Measurements from ENCODE around the gene MBD3.
"Not testable (repeated sequence)": the region's sequence is repeated elsewhere in the genome, so short reads cannot be mapped to it uniquely, and the experiment has no call there.

The MBD3 gene

DNA sequence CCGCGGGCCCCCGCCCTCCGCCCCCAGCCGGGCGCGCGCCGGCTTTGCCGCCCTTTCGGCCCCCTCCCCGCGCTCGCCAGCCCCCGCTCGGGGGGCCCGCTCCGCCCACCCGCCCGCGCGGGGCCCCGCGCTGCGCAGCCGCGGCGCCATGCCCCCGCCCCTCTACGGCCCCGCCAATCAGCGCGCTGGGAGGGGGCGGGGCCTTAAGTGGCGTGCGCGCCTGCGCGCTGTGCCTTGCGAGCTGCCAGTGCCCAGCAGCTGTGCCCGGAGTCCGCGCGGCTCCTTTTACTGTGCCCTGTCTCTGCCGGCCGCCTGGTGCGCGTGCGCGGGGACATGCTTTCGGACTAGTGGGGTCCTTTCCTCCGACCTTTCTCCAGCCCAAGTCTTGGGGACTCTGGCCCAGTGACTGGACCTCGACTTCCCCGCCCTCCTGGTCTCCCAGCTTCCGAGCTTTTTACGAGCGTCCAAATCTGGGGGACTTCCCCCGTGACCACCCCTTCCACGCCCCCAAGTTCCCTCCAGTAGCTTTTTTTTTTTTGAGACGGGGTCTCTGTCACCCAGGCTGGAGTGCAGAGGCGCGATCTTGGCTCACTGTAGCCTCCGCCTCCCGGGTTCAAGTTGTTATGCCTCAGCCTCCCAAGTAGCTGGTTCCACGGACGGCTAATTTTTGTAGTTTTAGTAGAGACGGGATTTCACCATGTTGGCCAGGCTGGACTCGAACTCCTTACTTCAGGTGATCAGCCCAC is at the start of gene MBD3:
TSS of gene MBD3 (minus strand) at position 111 of the 746 bp plus-strand sequence. CDS start 234 bp downstream, outside the sequence.
- DNase-seq (ENCODE audit: low spot score): peak; percentile 94

- DNase-seq (ENCODE audit: low spot score): not testable (repeated sequence)
Observed at GRCh38 chr19:1640893-1641448, 48.3 kb upstream of the MBD3 start.

DNA sequence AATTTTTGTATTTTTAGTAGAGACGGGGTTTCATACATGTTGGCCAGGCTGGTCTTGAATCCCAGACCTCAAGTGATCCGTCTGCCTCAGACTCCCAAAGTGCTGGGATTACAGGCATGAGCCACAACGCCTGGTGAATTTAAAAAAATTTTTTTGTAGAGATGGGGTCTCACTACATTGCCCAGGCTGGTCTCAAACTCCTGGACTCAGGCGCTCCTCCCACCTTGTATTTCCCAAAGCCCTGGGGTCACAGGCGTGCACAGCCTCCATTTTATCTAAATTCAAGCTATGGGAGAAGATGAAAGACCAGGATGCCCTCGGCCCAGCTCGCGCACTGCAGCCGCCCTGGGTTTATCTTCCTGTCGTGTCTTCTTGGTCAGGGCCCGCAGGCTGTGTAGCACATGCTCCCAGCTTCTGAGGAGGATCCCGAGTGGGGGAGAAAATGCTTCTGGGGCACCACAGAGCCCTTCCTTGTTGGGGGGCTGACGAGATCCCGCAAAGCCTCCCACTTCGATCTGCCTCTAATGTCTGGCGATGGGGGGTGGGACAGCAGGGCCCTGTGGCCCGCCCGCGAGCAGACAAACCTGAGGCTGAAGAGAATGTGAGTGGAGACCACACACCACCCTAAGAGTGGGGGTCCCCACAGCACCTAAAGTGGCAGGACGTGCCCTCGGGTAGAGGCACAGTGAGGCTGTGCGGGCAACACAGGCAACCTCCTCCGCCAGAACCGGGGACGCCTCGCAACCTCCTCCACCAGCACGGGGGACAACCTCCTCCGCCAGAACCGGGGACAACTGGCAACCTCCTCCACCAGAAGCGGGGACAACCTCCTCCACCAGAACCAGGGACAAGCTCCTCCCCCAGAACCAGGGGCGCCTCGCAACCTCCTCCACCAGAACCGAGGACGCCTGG is 43.9 kb upstream of the MBD3 start:
- DNase-seq (ENCODE audit: low spot score): no peak

DNA sequence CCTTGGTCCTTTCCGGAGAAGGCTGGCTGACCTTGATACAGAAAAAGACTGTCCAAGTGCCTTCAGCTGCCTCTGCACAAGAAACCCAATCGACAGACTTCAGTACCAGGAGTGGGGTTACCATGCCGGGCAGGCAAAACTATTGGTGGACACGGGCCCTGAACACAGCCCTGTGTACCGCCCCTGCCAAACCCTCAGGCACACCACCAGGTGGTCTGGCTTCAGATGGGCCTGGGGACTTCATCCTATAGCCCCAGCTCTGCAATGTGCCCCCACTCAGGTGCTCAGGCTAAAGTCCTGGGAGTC is 42.2 kb upstream of the MBD3 start:
- no peak for DNase-seq (ENCODE audit: low spot score)

- DNase-seq (ENCODE audit: low spot score): no peak
Observed at GRCh38 chr19:1634242-1634937, 41.7 kb upstream of the MBD3 start.

DNA sequence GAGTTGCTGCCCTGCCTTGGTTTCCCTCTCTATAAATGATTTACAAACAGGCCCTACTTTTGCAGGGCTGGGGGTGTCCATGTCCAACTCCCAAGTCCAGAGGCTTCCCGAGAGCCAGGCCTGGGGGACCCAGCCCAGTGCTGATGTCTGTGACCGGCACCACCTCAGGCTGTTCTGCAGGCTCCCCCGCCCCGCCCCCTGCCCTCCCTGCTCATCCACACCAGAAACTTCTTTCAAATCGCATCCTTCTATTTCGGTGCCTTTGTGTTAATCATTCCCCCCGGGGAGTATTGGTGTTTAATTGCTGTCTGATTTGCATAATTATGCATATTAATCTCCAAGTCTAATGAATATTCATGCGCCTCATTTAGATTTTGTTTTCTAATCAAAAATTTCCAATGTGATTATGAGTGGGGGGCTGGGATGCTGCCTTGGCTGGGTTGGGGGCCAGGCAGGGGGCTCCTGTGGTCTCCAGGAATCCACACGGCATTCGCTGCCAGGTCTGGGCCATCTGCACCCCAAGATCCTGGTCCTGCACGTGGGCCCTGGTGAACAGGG is 40.7 kb upstream of the MBD3 start:
- DNase-seq (ENCODE audit: low spot score): no peak

DNA sequence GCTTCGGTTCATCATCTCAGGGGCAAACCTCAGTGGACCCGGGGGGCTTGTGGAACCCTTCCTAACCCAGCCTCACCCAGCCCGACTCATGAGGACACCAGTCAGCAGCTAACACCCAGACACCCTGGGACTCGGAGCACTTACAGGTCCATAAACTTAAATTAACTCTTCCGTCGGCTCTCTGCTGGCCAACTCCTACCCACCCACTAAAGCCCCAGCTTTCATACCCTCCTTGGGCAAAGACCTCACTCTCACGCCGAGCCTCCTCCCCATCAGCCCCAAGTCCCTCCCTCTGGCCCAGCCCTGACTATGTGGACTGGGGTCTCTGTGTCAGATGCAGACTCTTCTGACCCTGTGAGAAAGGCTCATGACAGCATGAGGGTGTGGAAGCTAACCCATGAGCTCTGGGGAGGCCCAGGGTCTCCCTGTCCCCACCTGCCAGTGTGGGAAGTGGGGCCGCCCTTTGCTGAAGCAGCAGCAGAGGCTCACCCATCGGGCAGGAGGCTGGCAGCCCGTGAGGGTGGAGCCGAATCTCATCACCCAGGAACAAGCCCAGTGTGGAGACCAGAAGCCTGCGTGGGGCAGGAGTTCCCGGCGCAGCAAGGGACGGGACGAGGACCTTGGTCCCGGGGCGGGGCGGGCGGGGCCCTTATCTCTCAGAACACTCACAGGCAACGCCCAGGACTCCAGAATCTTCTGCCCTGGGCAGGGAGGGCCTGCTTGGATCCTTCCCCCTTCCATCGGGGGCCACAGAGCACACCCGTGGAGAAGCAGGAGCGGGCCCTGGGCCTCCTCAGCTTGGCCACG is 40.0 kb upstream of the MBD3 start:
- DNase-seq (ENCODE audit: low spot score): no peak

GRCh38 chr19:1631557-1632100 is 39.0 kb upstream of the MBD3 start:
- no peak for DNase-seq (ENCODE audit: low spot score)

- DNase-seq (ENCODE audit: low spot score): no peak
Observed at GRCh38 chr19:1630811-1631210, 38.1 kb upstream of the MBD3 start.

DNA sequence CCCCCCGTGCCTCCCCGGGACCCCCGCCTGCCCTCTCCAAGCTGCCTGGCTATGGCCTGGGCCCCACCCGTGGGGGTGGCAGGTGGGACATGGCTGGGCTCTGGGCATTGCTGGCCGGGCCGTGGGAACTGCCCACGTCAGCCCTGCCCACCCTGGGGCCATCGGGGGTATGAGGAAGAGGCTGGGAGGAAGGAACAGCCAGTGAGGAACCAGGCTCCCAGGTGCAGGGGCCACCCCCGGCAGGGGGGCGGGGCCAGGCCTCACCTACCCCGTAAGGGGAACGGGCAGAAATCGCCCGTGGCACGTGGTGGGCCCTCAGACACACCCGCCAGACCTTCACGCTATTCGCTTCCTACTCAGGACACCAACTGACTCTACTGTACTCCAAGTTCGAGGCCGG is 37.3 kb upstream of the MBD3 start:
- DNase-seq (ENCODE audit: low spot score): no peak

- no peak for DNase-seq (ENCODE audit: low spot score)
Observed at GRCh38 chr19:1629256-1629808, 36.7 kb upstream of the MBD3 start.

GRCh38 chr19:1627194-1627593 is 34.5 kb upstream of the MBD3 start:
- DNase-seq (ENCODE audit: low spot score): no peak

DNA sequence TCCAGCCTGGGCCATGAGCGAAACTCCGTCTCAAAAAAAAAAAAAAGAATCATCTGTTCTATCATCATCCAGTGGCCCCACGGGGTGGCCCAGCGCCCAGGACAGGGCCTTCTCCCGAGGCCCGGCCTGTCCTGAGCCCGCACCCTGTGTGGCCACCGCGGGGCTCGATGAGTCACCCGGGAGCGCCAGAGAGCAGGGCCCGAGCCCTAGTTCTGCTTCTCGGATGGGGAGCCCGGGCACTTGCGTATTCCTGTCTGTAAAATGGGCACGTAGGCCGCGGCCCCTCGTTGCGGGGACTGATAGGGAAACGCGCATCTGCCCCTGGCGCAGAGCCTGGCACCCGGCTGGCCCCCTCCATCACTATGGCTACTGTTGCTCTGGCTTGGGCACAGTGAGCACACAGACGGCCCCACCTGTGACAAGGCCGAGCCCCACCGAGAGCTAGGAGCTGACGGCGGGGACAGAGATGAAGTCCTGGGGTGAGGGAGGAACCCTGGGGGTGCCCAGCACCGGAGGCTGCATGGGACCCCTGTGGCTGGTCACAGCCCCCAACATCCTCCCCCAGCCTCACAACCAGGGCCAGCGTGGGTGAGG is 33.8 kb upstream of the MBD3 start:
- DNase-seq (ENCODE audit: low spot score): no peak

- DNase-seq (ENCODE audit: low spot score): no peak
Observed at GRCh38 chr19:1624458-1624857, 31.8 kb upstream of the MBD3 start.

- no peak for DNase-seq (ENCODE audit: low spot score)
Observed at GRCh38 chr19:1622541-1622940, 29.9 kb upstream of the MBD3 start.

- no peak for DNase-seq (ENCODE audit: low spot score)
Observed at GRCh38 chr19:1622007-1622406, 29.3 kb upstream of the MBD3 start.

GRCh38 chr19:1621574-1621973 is 28.9 kb upstream of the MBD3 start:
- DNase-seq (ENCODE audit: low spot score): no peak

DNA sequence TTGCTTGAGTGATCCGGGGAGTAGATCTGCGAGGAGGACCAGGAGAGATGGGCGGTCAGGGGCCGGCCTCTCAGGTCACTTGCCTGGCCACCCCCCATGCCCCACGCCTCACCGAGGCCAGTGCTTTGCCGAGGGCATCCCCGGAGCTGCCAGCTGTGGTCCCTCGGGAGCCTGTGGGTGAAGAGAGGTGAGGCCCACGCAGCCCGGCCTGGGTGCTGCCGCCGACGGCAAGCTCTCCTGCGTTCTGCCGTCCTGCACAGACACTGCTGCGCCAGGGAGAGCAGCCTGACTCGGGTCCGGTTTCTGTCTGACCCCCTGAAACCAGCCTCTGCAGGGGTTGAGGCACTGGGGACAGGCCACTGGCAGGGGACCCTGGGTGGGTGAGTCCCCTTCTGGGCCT is 28.4 kb upstream of the MBD3 start:
- DNase-seq (ENCODE audit: low spot score): no peak

- no peak for DNase-seq (ENCODE audit: low spot score)
Observed at GRCh38 chr19:1620502-1620901, 27.8 kb upstream of the MBD3 start.

DNA sequence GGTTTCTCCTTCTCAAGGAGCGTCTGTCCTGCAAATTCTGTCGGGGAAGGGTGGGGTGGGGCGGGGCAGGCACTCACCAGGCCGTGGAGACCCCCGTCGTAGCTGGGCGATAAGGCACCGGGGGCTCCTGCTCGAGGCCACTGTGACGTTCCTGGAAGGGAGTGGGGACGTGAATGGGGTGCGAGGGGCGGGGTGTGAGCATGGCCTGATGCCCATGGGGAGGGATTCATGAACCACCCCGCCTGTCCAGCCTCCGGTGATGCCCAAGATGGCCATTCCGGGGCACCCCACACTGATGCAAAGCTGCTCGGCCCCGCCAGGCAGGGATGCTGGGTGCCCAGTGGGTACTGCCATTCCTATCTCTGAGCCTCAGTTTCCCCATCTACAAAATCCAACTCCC is 27.0 kb upstream of the MBD3 start:
- DNase-seq (ENCODE audit: low spot score): no peak

All from left forelimb (tissue), 1 donor.